Muscle layer of duodenum (tissue), 2 donors: ENCODE measurements around the gene TMA7.

Experiments used
- H3K27ac ChIP-seq: one replicate; pipeline ENCODE4 v1.7.0; 2013; ENCODE audit warnings: mild to moderate bottlenecking, low read length
- H3K27me3 ChIP-seq: one replicate; pipeline ENCODE4 v1.7.0; 2013; ENCODE audit warnings: low read depth, mild to moderate bottlenecking, control low read depth, low read length
- H3K36me3 ChIP-seq, 2 donors: one replicate each; pipeline ENCODE4 v1.7.0; 2013; ENCODE audit warnings: low read length in 2 of 2, control low read depth in 1 of 2, mild to moderate bottlenecking in 1 of 2; ENCODE audit not compliant: insufficient read depth in 2 of 2, control insufficient read depth in 1 of 2
- H3K4me1 ChIP-seq, 2 donors: one replicate each; pipeline ENCODE4 v1.7.0; 2013; ENCODE audit warnings: low read length in 2 of 2, mild to moderate bottlenecking in 2 of 2, control low read depth in 1 of 2, moderate library complexity in 1 of 2; ENCODE audit not compliant: insufficient read depth in 2 of 2, control insufficient read depth in 1 of 2
- H3K4me3 ChIP-seq, 2 donors: one replicate each; pipeline ENCODE4 v1.7.0; 2013; ENCODE audit warnings: low read length in 2 of 2, low read depth in 1 of 2, mild to moderate bottlenecking in 1 of 2
- H3K9me3 ChIP-seq, 2 donors: one replicate each; pipeline ENCODE4 v1.7.0; 2013; ENCODE audit warnings: low read length in 2 of 2, control low read depth in 1 of 2, mild to moderate bottlenecking in 1 of 2; ENCODE audit not compliant: control insufficient read depth in 1 of 2
- donor health status: healthy.

TMA7 gene

DNA sequence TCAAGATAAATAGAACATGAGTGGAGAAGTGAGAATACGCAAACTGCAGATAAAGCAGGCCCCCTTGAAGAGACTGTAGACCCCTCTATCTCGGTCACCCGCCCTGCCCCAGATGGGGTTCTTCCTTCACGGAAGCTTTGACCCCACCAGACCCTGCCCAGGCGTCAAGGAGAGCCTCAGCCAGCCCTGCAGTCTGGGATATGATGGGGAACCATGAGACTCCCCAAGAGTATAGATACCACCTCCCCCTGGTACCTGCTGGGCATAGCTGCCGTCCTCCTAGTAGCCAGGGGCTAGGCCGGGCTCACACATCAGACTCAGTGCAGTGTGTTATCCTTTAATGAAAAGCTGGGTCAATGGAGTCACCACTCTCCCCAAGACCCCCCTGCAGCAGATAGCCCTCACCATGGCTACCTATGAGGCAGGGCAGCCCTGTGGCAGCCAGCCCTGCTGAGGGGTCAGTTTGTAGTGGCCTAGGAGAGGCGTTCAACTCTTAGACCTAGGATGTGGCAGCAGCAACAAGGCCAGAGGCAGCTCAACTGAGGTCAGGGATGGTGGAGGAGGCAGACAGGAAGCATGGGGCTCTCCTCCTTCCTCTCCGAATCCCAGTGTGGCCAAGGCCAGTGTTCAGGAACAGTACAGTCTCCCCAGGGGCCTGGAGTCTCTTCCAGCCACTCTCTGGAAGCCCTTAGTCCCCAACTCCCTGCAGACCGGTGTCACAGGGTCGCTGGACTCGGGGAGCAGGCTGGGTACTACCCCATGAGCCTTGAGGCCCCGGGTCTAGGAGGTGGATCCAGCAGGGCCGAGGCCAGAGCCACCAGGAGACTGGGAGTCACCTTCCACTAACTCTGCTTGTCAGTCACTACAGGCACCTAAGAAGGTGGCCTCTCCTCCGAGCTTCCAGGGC, 36.3 kb upstream of the TMA7 start:
- Histone ChIP-seq H3K27ac (peak overlapping the region; percentile 87), H3K4me1 (peaks cover 0 to 5% of the 10 kb centered on the region in 2 donors)

DNA sequence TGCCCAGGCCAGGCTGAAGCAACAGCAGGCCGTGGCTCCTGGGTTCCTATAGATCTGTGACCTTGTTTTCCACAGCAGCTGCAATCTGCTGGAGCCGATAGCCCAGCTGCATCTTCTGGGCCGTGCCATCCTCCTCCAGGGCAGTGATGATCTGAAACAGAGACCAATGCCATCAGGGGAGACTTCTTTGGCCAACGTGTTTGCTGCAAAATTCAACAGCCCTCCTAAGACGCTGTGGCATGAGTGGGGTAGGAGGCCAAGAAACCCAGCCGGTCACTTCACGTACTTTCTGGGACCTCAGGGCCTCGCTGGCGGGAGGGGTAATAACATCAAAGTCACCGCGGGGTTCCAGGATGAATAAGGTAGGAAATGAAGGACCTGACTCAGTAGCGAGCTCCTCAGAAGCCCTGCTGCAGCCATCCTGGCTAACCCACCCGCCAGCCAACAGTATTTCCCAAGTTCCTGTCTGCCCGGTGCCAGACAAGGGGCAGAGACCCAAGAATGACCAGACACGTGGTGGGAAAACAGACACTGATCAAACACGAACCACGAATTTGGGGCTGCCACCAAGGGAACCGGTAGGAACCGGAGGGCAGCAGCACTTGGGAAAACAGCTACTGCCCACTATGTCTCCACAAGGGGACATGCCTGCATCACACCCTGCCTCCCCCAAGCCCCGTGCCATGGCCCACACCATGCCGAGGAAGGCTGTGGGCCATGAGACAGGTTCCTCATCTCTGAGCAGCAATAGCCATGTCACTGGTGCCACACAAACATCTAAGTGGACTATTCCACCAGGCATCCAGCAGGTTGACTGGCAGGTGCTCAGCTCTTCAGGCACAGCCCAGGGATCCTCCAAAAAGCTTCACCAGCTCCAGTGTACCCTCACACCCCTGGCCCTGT, 35.4 kb upstream of the TMA7 start:
- H3K27ac ChIP-seq = no peak overlapping the region
- no peaks in the 10 kb centered on the region for H3K9me3 ChIP-seq

More for the DNA sequence above, 36.3 kb upstream of the TMA7 start:
- Histone ChIP-seq H3K36me3 (peaks cover 34 to 38% of the 10 kb centered on the region in 2 donors), H3K27me3 (no peaks in the 10 kb centered on the region), H3K9me3 (no peaks in the 10 kb centered on the region), H3K4me3 (no peak overlapping the region)

DNA sequence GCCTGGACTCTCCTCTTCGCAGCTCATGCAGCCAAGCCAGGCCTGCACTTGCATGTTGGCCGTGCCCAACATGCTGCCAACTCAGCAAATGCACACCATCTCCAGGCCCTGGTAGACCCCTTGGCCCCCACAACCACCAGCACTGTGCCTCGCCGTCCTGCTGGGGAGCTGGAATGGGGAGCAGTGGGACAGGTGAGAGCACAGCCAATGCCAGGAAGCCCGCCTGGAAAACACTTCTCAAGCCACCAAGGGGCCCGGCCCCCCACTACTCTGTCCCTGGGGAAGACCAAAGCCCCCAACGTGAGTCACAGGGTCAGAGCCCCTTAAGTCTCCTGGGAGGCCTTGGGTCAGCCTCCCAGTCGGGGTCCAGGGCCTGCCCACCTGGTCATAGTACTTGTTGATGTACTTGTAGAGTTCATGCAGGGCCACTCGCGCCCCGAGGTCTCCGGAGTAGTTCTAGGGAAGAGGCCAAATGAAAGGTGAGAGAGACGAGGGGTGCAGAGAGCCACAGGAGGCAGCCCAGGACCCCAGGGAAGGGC, 34.6 kb upstream of the TMA7 start:
- H3K4me3 ChIP-seq = no peak overlapping the region
- no peaks in the 10 kb centered on the region for H3K27me3 ChIP-seq
- H3K27ac ChIP-seq = no peak overlapping the region
- peaks cover 34 to 54% of the 10 kb centered on the region in 2 donors for H3K36me3 ChIP-seq
- peaks cover 0 to 5% of the 10 kb centered on the region in 2 donors for H3K4me1 ChIP-seq
- H3K9me3 ChIP-seq = no peaks in the 10 kb centered on the region

More for the DNA sequence above, 35.4 kb upstream of the TMA7 start:
- Histone ChIP-seq H3K4me1 (peaks cover 0 to 5% of the 10 kb centered on the region in 2 donors), H3K4me3 (no peak overlapping the region), H3K27me3 (no peaks in the 10 kb centered on the region), H3K36me3 (peaks cover 34 to 47% of the 10 kb centered on the region in 2 donors)

DNA sequence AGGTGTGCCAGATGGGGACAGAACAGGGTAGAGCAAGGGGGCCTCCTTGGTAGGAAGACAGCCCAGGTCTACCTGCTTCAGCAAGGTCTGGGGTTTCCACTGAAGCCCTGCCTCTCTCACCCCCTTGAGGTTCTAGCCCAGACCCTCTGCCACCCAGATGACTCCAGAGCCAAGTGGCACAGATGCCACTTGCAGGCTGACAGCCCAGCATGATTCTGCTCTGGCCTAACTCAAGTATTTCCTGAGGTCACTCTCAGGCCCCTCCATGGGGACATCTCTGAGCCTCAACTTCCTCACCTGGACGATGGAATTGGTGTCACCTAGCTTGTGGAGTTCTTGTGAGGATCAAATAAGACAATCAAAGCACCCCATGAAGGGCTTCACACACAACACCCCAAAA, 34.1 kb upstream of the TMA7 start:
- Histone ChIP-seq H3K27me3 (no peaks in the 10 kb centered on the region), H3K9me3 (no peaks in the 10 kb centered on the region), H3K36me3 (peaks cover 39 to 59% of the 10 kb centered on the region in 2 donors), H3K4me3 (no peak overlapping the region), H3K4me1 (peaks cover 0 to 5% of the 10 kb centered on the region in 2 donors), H3K27ac (no peak overlapping the region)

GRCh38 chr3:48406443-48407431, 33.3 kb upstream of the TMA7 start:
- Histone ChIP-seq H3K4me3 (no peak overlapping the region), H3K27ac (no peak overlapping the region), H3K27me3 (no peaks in the 10 kb centered on the region), H3K9me3 (no peaks in the 10 kb centered on the region), H3K4me1 (peaks cover 0 to 5% of the 10 kb centered on the region in 2 donors), H3K36me3 (peaks cover 47 to 67% of the 10 kb centered on the region in 2 donors)

GRCh38 chr3:48407542-48408099, 32.4 kb upstream of the TMA7 start:
- Histone ChIP-seq H3K27me3 (no peaks in the 10 kb centered on the region), H3K4me3 (no peak overlapping the region), H3K36me3 (peaks cover 54 to 76% of the 10 kb centered on the region in 2 donors), H3K4me1 (peaks cover 0 to 1% of the 10 kb centered on the region in 2 donors), H3K9me3 (no peaks in the 10 kb centered on the region), H3K27ac (no peak overlapping the region)

DNA sequence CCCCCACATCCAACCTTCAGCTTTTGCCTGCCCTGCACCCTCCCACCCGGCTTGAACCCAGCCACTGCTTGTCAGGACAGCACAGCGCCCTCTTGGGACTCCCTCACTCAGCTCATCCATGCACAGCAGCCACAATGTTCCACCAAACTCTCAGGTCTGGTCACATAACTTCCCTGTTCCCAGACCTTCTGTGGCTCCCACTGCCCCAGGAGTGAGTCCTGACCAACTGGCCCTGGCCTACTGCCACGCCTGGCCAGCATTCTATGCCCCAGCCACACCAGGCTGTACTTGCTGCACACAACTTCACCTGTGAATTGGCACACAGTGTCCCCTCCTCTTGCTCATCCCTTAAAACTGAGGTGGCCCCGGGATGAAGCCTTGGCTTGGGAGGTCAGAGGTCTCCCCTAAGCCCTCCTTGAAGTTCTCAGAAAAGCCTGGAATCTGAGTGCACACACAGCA, 31.2 kb upstream of the TMA7 start:
- Histone ChIP-seq H3K36me3 (peaks cover 52 to 79% of the 10 kb centered on the region in 2 donors), H3K4me3 (no peak overlapping the region), H3K27ac (no peak overlapping the region), H3K27me3 (no peaks in the 10 kb centered on the region), H3K4me1 (no peaks in the 10 kb centered on the region), H3K9me3 (no peaks in the 10 kb centered on the region)

- Histone ChIP-seq H3K27me3 (no peaks in the 10 kb centered on the region), H3K4me3 (no peak overlapping the region), H3K27ac (no peak overlapping the region), H3K9me3 (no peaks in the 10 kb centered on the region), H3K4me1 (peaks cover 0 to 3% of the 10 kb centered on the region in 2 donors), H3K36me3 (peaks cover 47 to 77% of the 10 kb centered on the region in 2 donors)
Measured at GRCh38 chr3:48409291-48410201, 30.5 kb upstream of the TMA7 start.

GRCh38 chr3:48410205-48411040, 29.6 kb upstream of the TMA7 start:
- no peaks in the 10 kb centered on the region for H3K27me3 ChIP-seq
- no peak overlapping the region for H3K4me3 ChIP-seq
- no peak overlapping the region for H3K27ac ChIP-seq
- peaks cover 40 to 80% of the 10 kb centered on the region in 2 donors for H3K36me3 ChIP-seq
- peaks cover 0 to 7% of the 10 kb centered on the region in 2 donors for H3K4me1 ChIP-seq
- H3K9me3 ChIP-seq = no peaks in the 10 kb centered on the region
